Mesodermal cell (in vitro differentiated cells): ENCODE results near the gene NR4A3.

Source experiments
- H3K27ac ChIP-seq: 2 replicates; pipeline ENCODE4 v1.7.0; 2013; ENCODE audit warnings: mild to moderate bottlenecking, low read depth, low read length, moderate library complexity; ENCODE audit not compliant: severe bottlenecking
- H3K36me3 ChIP-seq: 2 replicates; pipeline ENCODE4 v1.7.1; 2013; ENCODE audit warnings: mild to moderate bottlenecking, low read length, moderate library complexity; ENCODE audit not compliant: control insufficient read depth, insufficient read depth
- H3K4me1 ChIP-seq: one replicate; pipeline ENCODE4 v1.7.1; 2013; ENCODE audit warnings: mild to moderate bottlenecking, low read length; ENCODE audit not compliant: insufficient read depth, control insufficient read depth, poor library complexity, severe bottlenecking
- H3K4me3 ChIP-seq: 2 replicates; pipeline ENCODE4 v1.7.0; 2013; ENCODE audit warnings: low read length, control low read depth, mild to moderate bottlenecking; ENCODE audit not compliant: insufficient read depth, poor library complexity, severe bottlenecking; ENCODE audit errors: extremely low read depth
- H3K9me3 ChIP-seq: 2 replicates; pipeline ENCODE4 v1.7.1; 2013; ENCODE audit warnings: mild to moderate bottlenecking, low read length, moderate library complexity; ENCODE audit not compliant: control insufficient read depth
- WGBS, 2 experiments: methylation state at CpG; one replicate each; pipeline ENCODE4 v1.1.5; 2013; ENCODE audit warnings: missing lambda C conversion rate in 2 of 2; ENCODE audit not compliant: insufficient coverage in 2 of 2; 5-methylcytosine and 5-hydroxymethylcytosine counted together

Gene NR4A3

DNA sequence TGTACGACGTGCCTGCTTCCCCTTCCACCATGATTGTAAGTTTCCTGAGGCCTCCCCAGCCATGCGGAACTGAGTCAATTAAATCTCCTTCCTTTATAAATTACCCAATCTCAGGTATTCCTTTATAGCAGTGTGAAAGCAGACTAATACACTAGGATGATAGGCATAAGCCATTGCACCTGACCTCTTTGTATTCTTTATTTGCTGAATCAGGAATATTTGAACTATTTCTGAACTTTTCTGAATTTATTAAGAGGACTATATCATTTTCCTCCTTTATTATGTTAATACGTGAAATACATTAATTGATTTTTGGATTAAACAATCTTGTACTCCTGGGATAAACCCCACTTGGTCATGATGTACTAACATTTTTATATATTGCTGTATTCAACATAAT lies 28.2 kb upstream of the NR4A3 start:
- Histone ChIP-seq H3K4me1 (no peaks in the 10 kb centered on the region), H3K4me3 (no peak overlapping the region), H3K27ac (no peak overlapping the region), H3K9me3 (no peaks in the 10 kb centered on the region), H3K36me3 (no peaks in the 10 kb centered on the region)
- 88% methylated on average over 3 of the region's 4 CpGs; no CpG with 5 or more reads in 1 of the 2 experiments for WGBS, 2 experiments

DNA sequence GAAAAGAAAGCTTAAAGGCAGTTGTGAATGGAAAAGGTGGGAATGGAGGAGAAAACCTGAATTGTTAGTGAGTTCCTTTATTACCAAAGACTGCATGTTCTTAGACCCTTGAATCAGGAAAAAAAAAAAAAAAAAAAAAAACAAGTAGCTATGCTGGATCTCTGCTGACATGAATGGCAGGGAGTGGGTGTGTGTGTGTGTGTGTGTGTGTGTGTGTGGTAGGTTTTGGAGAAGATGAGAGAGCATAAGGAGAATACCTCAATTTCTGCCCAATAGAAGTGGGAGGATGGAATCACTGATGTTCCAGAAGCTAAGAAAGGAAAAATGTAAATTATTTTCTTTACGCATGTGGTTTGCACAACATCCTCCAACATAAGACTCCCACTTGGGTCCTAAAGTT lies 25.5 kb upstream of the NR4A3 start:
- H3K9me3 ChIP-seq: no peaks in the 10 kb centered on the region
- no peaks in the 10 kb centered on the region for H3K4me1 ChIP-seq
- no peak overlapping the region for H3K27ac ChIP-seq
- no CpG with 5 or more reads among the region's 1 CpG for WGBS, 2 experiments
- H3K4me3 ChIP-seq: no peak overlapping the region
- no peaks in the 10 kb centered on the region for H3K36me3 ChIP-seq

GRCh38 chr9:99801775-99802174 lies 19.9 kb upstream of the NR4A3 start:
- no peak overlapping the region for H3K4me3 ChIP-seq
- peaks cover 3% of the 10 kb centered on the region for H3K36me3 ChIP-seq
- H3K4me1 ChIP-seq: no peaks in the 10 kb centered on the region
- H3K9me3 ChIP-seq: no peaks in the 10 kb centered on the region
- no CpG with 5 or more reads among the region's 3 CpGs for WGBS, 2 experiments
- no peak overlapping the region for H3K27ac ChIP-seq

- H3K36me3 ChIP-seq: peaks cover 3% of the 10 kb centered on the region
- H3K4me1 ChIP-seq: no peaks in the 10 kb centered on the region
- WGBS, 2 experiments: 100% methylated on average over 2 of the region's 2 CpGs
- H3K27ac ChIP-seq: no peak overlapping the region
- H3K4me3 ChIP-seq: no peak overlapping the region
- no peaks in the 10 kb centered on the region for H3K9me3 ChIP-seq
These were observed 18.0 kb upstream of the NR4A3 start for GRCh38 chr9:99803694-99804093.

GRCh38 chr9:99807276-99807852 lies 14.3 kb upstream of the NR4A3 start:
- H3K27ac ChIP-seq: no peak overlapping the region
- H3K36me3 ChIP-seq: peaks cover 3% of the 10 kb centered on the region
- WGBS, 2 experiments: 63 to 67% methylated on average over 2 of the region's 4 CpGs
- no peaks in the 10 kb centered on the region for H3K9me3 ChIP-seq
- H3K4me3 ChIP-seq: no peak overlapping the region
- no peaks in the 10 kb centered on the region for H3K4me1 ChIP-seq

GRCh38 chr9:99807956-99808355 lies 13.7 kb upstream of the NR4A3 start:
- H3K4me3 ChIP-seq: no peak overlapping the region
- H3K36me3 ChIP-seq: peaks cover 3% of the 10 kb centered on the region
- H3K4me1 ChIP-seq: no peaks in the 10 kb centered on the region
- H3K9me3 ChIP-seq: no peaks in the 10 kb centered on the region
- no peak overlapping the region for H3K27ac ChIP-seq

GRCh38 chr9:99808454-99808853 lies 13.2 kb upstream of the NR4A3 start:
- 95 to 100% methylated on average over 2 of the region's 2 CpGs for WGBS, 2 experiments
- H3K4me1 ChIP-seq: no peaks in the 10 kb centered on the region
- no peak overlapping the region for H3K27ac ChIP-seq
- H3K36me3 ChIP-seq: peaks cover 3% of the 10 kb centered on the region
- no peaks in the 10 kb centered on the region for H3K9me3 ChIP-seq
- H3K4me3 ChIP-seq: no peak overlapping the region

DNA sequence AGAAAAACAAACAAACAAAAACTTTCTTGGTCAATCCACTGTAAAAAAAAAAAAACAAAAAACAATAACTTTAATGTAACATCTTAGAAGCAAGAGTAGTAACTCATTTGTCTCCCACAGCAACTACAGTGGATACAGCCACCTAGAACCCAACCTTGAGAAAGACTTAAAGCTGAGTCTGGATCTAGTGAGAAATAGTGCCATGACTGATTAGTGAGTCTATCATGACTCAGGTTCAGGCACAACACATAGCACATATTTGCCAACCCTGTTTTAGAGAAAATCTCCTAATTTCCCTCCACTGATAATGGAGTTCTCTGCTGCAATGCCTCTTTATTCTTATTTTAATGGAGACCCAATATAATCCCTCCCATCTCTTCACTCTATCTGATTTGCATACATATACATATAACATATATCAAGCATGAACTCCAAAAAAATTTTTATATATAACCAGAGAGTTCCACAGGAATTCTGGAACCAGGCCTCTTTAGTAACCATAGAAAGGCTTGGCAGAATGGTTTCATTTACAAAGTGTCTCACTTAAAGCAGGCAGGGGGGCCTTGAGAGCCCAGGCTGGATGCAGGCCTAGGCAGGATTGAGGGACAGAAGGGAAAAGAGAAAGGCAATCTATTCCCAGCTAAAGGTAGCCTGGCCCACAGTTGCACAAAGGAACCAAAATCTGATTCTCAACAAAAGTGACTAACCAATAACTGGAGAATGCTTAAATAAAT lies 11.9 kb upstream of the NR4A3 start:
- no peaks in the 10 kb centered on the region for H3K4me1 ChIP-seq
- peaks cover 3% of the 10 kb centered on the region for H3K36me3 ChIP-seq
- H3K4me3 ChIP-seq: no peak overlapping the region
- H3K27ac ChIP-seq: no peak overlapping the region
- H3K9me3 ChIP-seq: no peaks in the 10 kb centered on the region

- Histone ChIP-seq H3K9me3 (no peaks in the 10 kb centered on the region), H3K36me3 (no peaks in the 10 kb centered on the region), H3K27ac (no peak overlapping the region), H3K4me3 (no peak overlapping the region), H3K4me1 (no peaks in the 10 kb centered on the region)
- 20 to 38% methylated on average over 1 of the region's 1 CpG for WGBS, 2 experiments
These were observed 10.5 kb upstream of the NR4A3 start for GRCh38 chr9:99811172-99811571.

GRCh38 chr9:99811598-99812383 lies 9.9 kb upstream of the NR4A3 start:
- WGBS, 2 experiments: 60 to 87% methylated on average over 2 to 4 of the region's 8 CpGs
- Histone ChIP-seq H3K27ac (no peak overlapping the region), H3K4me3 (no peak overlapping the region), H3K9me3 (no peaks in the 10 kb centered on the region), H3K36me3 (no peaks in the 10 kb centered on the region), H3K4me1 (no peaks in the 10 kb centered on the region)

DNA sequence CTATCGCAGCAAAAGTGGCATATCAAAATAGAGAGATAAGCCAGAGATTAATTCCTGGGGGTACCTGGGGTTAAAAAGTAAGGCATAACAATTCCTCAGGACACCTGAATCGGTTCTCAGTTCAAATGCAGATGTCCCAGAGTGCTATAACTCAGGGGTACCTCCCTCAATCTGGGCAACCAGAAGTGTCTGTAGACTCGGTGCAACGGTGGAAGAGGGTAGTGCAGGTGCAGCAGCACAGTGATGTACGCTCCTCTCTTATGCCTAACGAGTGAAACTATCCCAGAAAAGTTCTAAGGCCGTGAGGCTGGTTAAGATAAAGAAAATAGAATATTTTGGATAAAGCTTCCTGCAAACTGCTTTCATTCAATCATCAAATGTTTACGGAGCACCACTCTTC lies 7.9 kb upstream of the NR4A3 start:
- no peak overlapping the region for H3K27ac ChIP-seq
- H3K9me3 ChIP-seq: no peaks in the 10 kb centered on the region
- WGBS, 2 experiments: 66 to 90% methylated on average over 5 to 6 of the region's 8 CpGs
- no peaks in the 10 kb centered on the region for H3K36me3 ChIP-seq
- H3K4me1 ChIP-seq: no peaks in the 10 kb centered on the region
- no peak overlapping the region for H3K4me3 ChIP-seq
